H1 (cell line): ENCODE results near the gene VAMP3. TPM values are rescaled to one million over a fixed set of nuclear protein-coding genes. Genes with fewer than 3 reads are reported as not detected.

ENCODE experiments used
- CTCF ChIA-PET: fragments of 300-600 bp; sonication (Branson Sonifier 250); formaldehyde crosslinking; loops from one replicate; lab custom pipeline; 2021; ENCODE audit not compliant: partially characterized antibody; lab: Charles Lee
- POLR2A ChIA-PET: fragments of 300-600 bp; sonication (Branson Sonifier 250); formaldehyde crosslinking; loops from one replicate; lab custom pipeline; 2021; ENCODE audit warnings: inconsistent platforms; ENCODE audit not compliant: partially characterized antibody; lab: Charles Lee
- DNase-seq, 2 experiments: peaks; one replicate each; pipeline versions ENCODE4 v3.0.0 to v3.0.0-alpha.2; 2010 to 2022; ENCODE audit warnings: low spot score in 2 of 2, low read depth in 1 of 2, mixed read lengths in 1 of 2
- FAIRE-seq: peaks from 2 replicates; lab custom pipeline; 2011; peaks lifted over from hg19 to GRCh38; lab: Jason Lieb, UNC
- H2AFZ ChIP-seq: 2 replicates; pipeline ENCODE4 v1.8.1; 2012; ENCODE audit warnings: low read length, inconsistent platforms
- H2AK5ac ChIP-seq: 2 replicates; pipeline ENCODE4 v1.6.1; 2013; ENCODE audit warnings: low read depth, low read length
- H2BK120ac ChIP-seq: replicated peaks from 2 replicates; pipeline ENCODE3; 2013; ENCODE audit warnings: low read depth, low read length, inconsistent platforms
- H2BK12ac ChIP-seq: 2 replicates; pipeline ENCODE4 v1.6.1; 2013; ENCODE audit warnings: low read depth, low read length
- H2BK15ac ChIP-seq: 2 replicates; pipeline ENCODE4 v1.6.1; 2013; ENCODE audit warnings: low read length
- H2BK20ac ChIP-seq: 2 replicates; pipeline ENCODE4 v1.6.1; 2013; ENCODE audit warnings: low read length
- H2BK5ac ChIP-seq: 2 replicates; pipeline ENCODE4 v1.6.1; 2013; ENCODE audit warnings: low read depth, low read length
- H3K14ac ChIP-seq: 2 replicates; pipeline ENCODE4 v1.6.1; 2013; ENCODE audit warnings: inconsistent platforms; ENCODE audit not compliant: insufficient read length
- H3K18ac ChIP-seq: 2 replicates; pipeline ENCODE4 v1.6.1; 2013; ENCODE audit warnings: low read length; ENCODE audit errors: extremely low read depth
- H3K23ac ChIP-seq: 2 replicates; pipeline ENCODE4 v1.6.1; 2013; ENCODE audit warnings: inconsistent platforms; ENCODE audit not compliant: insufficient read length
- H3K23me2 ChIP-seq: 2 replicates; pipeline ENCODE4 v1.6.1; 2013; ENCODE audit warnings: low read depth, low read length
- H3K27ac ChIP-seq: 2 replicates; pipeline ENCODE4 v1.6.1; 2011; ENCODE audit warnings: low read depth, low read length, inconsistent platforms
- H3K27me3 ChIP-seq, 4 experiments: replicated peaks in 1 of 4; 1 replicate in 1 of 4; 2 replicates in 3 of 4; pipeline versions ENCODE4 v1.6.1 to v1.8.1; 2011 to 2013; ENCODE audit warnings: low read length in 3 of 4, mild to moderate bottlenecking in 3 of 4, inconsistent platforms in 2 of 4, mixed read lengths in 2 of 4, moderate library complexity in 1 of 4; ENCODE audit not compliant: control insufficient read depth in 3 of 4, insufficient read depth in 3 of 4; ENCODE audit errors: extremely low read depth in 1 of 4
- H3K36me3 ChIP-seq, 4 experiments: 2 replicates each; pipeline versions ENCODE4 v1.6.1 to v1.8.1; 2011 to 2013; ENCODE audit warnings: mild to moderate bottlenecking in 4 of 4, low read length in 3 of 4, moderate library complexity in 2 of 4, control low read depth in 1 of 4, inconsistent platforms in 1 of 4; ENCODE audit not compliant: insufficient read depth in 4 of 4, control insufficient read depth in 2 of 4
- H3K4ac ChIP-seq: replicated peaks from 2 replicates; pipeline ENCODE3; 2013; ENCODE audit warnings: low read length, low read depth, mixed read lengths, inconsistent platforms; ENCODE audit not compliant: insufficient read length
- H3K4me1 ChIP-seq, 4 experiments: replicated peaks in 1 of 4; 1 replicate in 1 of 4; 2 replicates in 3 of 4; pipeline versions ENCODE4 v1.6.1 to v1.8.1; 2011 to 2013; ENCODE audit warnings: low read length in 3 of 4, inconsistent platforms in 2 of 4, mixed read lengths in 1 of 4; ENCODE audit not compliant: insufficient read depth in 4 of 4, control insufficient read depth in 3 of 4
- H3K4me2 ChIP-seq, 2 experiments: 2 replicates each; pipeline versions ENCODE4 v1.6.1 to v1.8.1; 2011 to 2013; ENCODE audit warnings: low read depth in 2 of 2, low read length in 2 of 2, control low read depth in 1 of 2, inconsistent platforms in 1 of 2, mild to moderate bottlenecking in 1 of 2; ENCODE audit not compliant: insufficient read depth in 1 of 2
- H3K4me3 ChIP-seq, 4 experiments: fragments of 200-600, 300-600 bp in 1 of 4; sonication (generic), shearing (Covaris generic), sonication (Bioruptor Twin) in 1 of 4; 2 replicates each; pipeline versions ENCODE4 v1.5.1 to v1.8.1; 2011 to 2016; ENCODE audit warnings: low read length in 4 of 4, low read depth in 3 of 4, control low read depth in 2 of 4, inconsistent platforms in 2 of 4, mild to moderate bottlenecking in 2 of 4, mixed read lengths in 1 of 4, moderate library complexity in 1 of 4; ENCODE audit not compliant: insufficient read depth in 2 of 4; ENCODE audit errors: extremely low read depth in 1 of 4
- H3K56ac ChIP-seq: replicated peaks from 2 replicates; pipeline ENCODE3; 2013; ENCODE audit warnings: low read depth, mild to moderate bottlenecking, mixed read lengths, low read length, inconsistent platforms; ENCODE audit not compliant: insufficient read length
- H3K79me1 ChIP-seq: 2 replicates; pipeline ENCODE4 v1.6.1; 2013; ENCODE audit warnings: low read depth, low read length, control low read depth
- H3K79me2 ChIP-seq, 2 experiments: 2 replicates each; pipeline versions ENCODE4 v1.6.1 to v1.8.1; 2012 to 2013; ENCODE audit warnings: low read length in 2 of 2, mild to moderate bottlenecking in 2 of 2, inconsistent platforms in 1 of 2; ENCODE audit not compliant: insufficient read depth in 2 of 2, control insufficient read depth in 1 of 2
- H3K9ac ChIP-seq, 4 experiments: replicated peaks in 1 of 4; 1 replicate in 1 of 4; 2 replicates in 3 of 4; pipeline versions ENCODE4 v1.6.1 to v1.8.1; 2011 to 2013; ENCODE audit warnings: low read depth in 3 of 4, low read length in 3 of 4, control low read depth in 2 of 4, mild to moderate bottlenecking in 2 of 4, moderate library complexity in 2 of 4, inconsistent platforms in 1 of 4; ENCODE audit errors: extremely low read depth in 1 of 4
- H3K9me3 ChIP-seq, 2 experiments: 2 replicates each; pipeline versions ENCODE4 v1.6.1 to v1.8.1; 2012 to 2013; ENCODE audit warnings: mild to moderate bottlenecking in 2 of 2, moderate library complexity in 2 of 2, control low read depth in 1 of 2, inconsistent platforms in 1 of 2, low read depth in 1 of 2, low read length in 1 of 2, mixed read lengths in 1 of 2; ENCODE audit not compliant: insufficient read depth in 2 of 2
- H4K20me1 ChIP-seq, 2 experiments: replicated peaks in 1 of 2; 2 replicates each; pipeline versions ENCODE3 to v1.8.1; 2011 to 2013; ENCODE audit warnings: inconsistent platforms in 2 of 2, low read length in 2 of 2, mild to moderate bottlenecking in 1 of 2; ENCODE audit not compliant: insufficient read depth in 2 of 2, control insufficient read depth in 1 of 2
- H4K5ac ChIP-seq: 2 replicates; pipeline ENCODE4 v1.6.1; 2013; ENCODE audit warnings: low read length, low read depth, mixed read lengths, inconsistent platforms; ENCODE audit not compliant: insufficient read length
- H4K8ac ChIP-seq: 2 replicates; pipeline ENCODE4 v1.8.0; 2013; ENCODE audit warnings: mild to moderate bottlenecking, moderate library complexity, low read length, inconsistent platforms; ENCODE audit not compliant: insufficient read depth; ENCODE audit errors: extremely low read depth
- H4K91ac ChIP-seq: replicated peaks from 2 replicates; pipeline ENCODE3; 2013; ENCODE audit warnings: low read length, mixed read lengths, inconsistent platforms; ENCODE audit not compliant: insufficient read length
- BACH1 ChIP-seq: IDR thresholded peaks from 2 replicates; pipeline ENCODE4 v1.6.1; 2012; ENCODE audit warnings: low read length, improper control_type of control experiment
- KDM4A ChIP-seq: IDR thresholded peaks from one replicate; pipeline ENCODE4 v1.7.1; 2012; ENCODE audit warnings: low read depth, mild to moderate bottlenecking, moderate library complexity, low read length, inconsistent platforms; ENCODE audit not compliant: severe bottlenecking
- RAD21 ChIP-seq, 2 experiments: IDR thresholded peaks in 1 of 2; conservative IDR thresholded peaks in 1 of 2; 2 replicates each; pipeline ENCODE4 v1.6.1; 2011; ENCODE audit warnings: low read depth in 2 of 2, low read length in 2 of 2, improper control_type of control experiment in 1 of 2, inconsistent platforms in 1 of 2, mild to moderate bottlenecking in 1 of 2, moderate library complexity in 1 of 2
- TBP ChIP-seq: IDR thresholded peaks from 2 replicates; pipeline ENCODE4 v1.6.1; 2011; ENCODE audit warnings: low read depth, low read length, improper control_type of control experiment
- WGBS, 2 experiments: shearing (Covaris generic) in 1 of 2; methylation state at CpG; one replicate each; pipeline versions ENCODE4 v1.1.6 to v1.1.7; 2013 to 2015; ENCODE audit warnings: low lambda C conversion rate in 2 of 2, mixed read lengths in 2 of 2, inconsistent platforms in 1 of 2, low coverage in 1 of 2, missing lambda C conversion rate in 1 of 2; ENCODE audit not compliant: insufficient replicate concordance in 2 of 2, insufficient coverage in 1 of 2, insufficient read length in 1 of 2; ENCODE audit errors: extremely low coverage in 1 of 2, missing lambda C conversion rate in 1 of 2; 5-methylcytosine and 5-hydroxymethylcytosine counted together
- polyA plus RNA-seq, 7 experiments: library from polyadenylated mRNA; depleted of rRNA in 3 of 7; stranded (reverse) in 5 of 7; unstranded in 2 of 7; fragments of >200 nt in 5 of 7; fragments of 200-250 nt in 2 of 7; gene quantifications; 1 replicate in 5 of 7; 2 replicates in 1 of 7; 4 replicates in 1 of 7; pipeline versions ENCODE4 v1.2.1 to v1.2.3, GENCODE V29; 2011 to 2013; ENCODE audit warnings: missing spikeins in 2 of 7, mixed read lengths in 2 of 7
- total RNA-seq: library from RNA; stranded (reverse); fragmentation: NEBNext Ultra II Directional; extraction: Animal tissue kit (Norgen Biotek cat#: 25700); gene quantifications from 2 replicates; pipeline ENCODE4 v1.2.1, GENCODE V29; 2021
- TF ChIP-seq, protein P1 (sequence below): IDR thresholded peaks from 2 replicates; pipeline ENCODE4 v1.6.1; 2012; ENCODE audit warnings: low read length, inconsistent platforms
- TF ChIP-seq, protein P2 (sequence below), 3 experiments: IDR thresholded peaks; 1 replicate in 2 of 3; 2 replicates in 1 of 3; pipeline versions ENCODE4 v1.5.1 to v1.6.1; 2011; ENCODE audit warnings: low read length in 3 of 3, mild to moderate bottlenecking in 3 of 3, inconsistent platforms in 2 of 3, low read depth in 1 of 3, moderate library complexity in 1 of 3; ENCODE audit not compliant: insufficient read depth in 1 of 3; ENCODE audit errors: control extremely low read depth in 1 of 3

The VAMP3 gene
- total and polyA plus RNA-seq, 2 of the 8 experiments (the other 6 are each of a cell fraction or from before 2014, with no cell fraction given) = 27.9 to 36.7 TPM

DNA sequence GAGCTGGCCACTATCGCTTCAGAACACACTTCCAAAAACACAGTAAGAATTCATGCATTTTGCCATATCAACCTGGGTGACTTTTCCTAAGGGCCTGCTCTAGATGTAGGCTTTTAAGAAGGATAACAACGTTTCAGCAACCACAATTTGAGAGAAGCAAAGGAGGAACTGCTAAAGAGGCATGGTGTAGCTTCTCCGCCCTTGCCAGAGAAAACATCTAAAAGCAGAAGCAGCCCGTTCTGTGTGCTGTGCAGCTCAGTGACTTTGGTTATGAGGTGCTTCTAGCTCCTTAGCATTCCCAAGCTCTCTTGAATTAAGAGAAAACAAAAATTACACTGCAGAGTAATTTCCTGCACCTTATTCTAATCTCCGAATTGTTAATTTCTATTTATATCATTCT lies 15.7 kb downstream of the VAMP3 start:
- FAIRE-seq = no peak
- H3K36me3 ChIP-seq = peaks cover 3 to 56% (median 25%) of the 10 kb centered on the region in 4 experiments; a peak in 6 of 8 replicates

More for the DNA sequence above, 15.7 kb downstream of the VAMP3 start:
- Histone ChIP-seq H3K4me3 (no peak overlapping the region), H3K23me2 (peaks cover 2% of the 10 kb centered on the region; the same call in 1 of the 2 replicates), H3K79me2 (no peaks in the 10 kb centered on the region), H3K14ac (no peak overlapping the region), H3K4ac (no peak overlapping the region), H3K18ac (no peak overlapping the region), H3K9me3 (peaks cover 25 to 27% of the 10 kb centered on the region in 2 experiments), H4K91ac (no peak overlapping the region), H2BK12ac (no peak overlapping the region), H3K4me2 (no peak overlapping the region), H3K27ac (no peak overlapping the region), H3K23ac (no peak overlapping the region), H4K20me1 (peaks cover 0 to 2% of the 10 kb centered on the region in 2 experiments), H3K79me1 (no peaks in the 10 kb centered on the region), H3K56ac (no peak overlapping the region), H2AK5ac (no peak overlapping the region), H3K27me3 (peaks cover 0 to 8% (median 7%) of the 10 kb centered on the region in 4 experiments; a peak in 5 of 7 replicates), H4K8ac (no peak overlapping the region), H4K5ac (no peak overlapping the region), H2BK15ac (no peak overlapping the region), H3K4me1 (peaks cover 0 to 6% (median 0%) of the 10 kb centered on the region in 4 experiments; a peak in 2 of 7 replicates), H2BK5ac (no peak overlapping the region), H2BK20ac (no peak overlapping the region), H2AFZ (no peak overlapping the region), H2BK120ac (no peak overlapping the region), H3K9ac (no peak overlapping the region)
- TF ChIP-seq TBP = no peak
- no peak for TF ChIP-seq RAD21 (IDR thresholded peaks at IDR 0.05 in 1 of 2, conservative IDR thresholded peaks at IDR 0.05 in 1 of 2; ENCODE audit: low read depth in 2 of 2, low read length in 2 of 2)
- TF ChIP-seq, protein P1, sequence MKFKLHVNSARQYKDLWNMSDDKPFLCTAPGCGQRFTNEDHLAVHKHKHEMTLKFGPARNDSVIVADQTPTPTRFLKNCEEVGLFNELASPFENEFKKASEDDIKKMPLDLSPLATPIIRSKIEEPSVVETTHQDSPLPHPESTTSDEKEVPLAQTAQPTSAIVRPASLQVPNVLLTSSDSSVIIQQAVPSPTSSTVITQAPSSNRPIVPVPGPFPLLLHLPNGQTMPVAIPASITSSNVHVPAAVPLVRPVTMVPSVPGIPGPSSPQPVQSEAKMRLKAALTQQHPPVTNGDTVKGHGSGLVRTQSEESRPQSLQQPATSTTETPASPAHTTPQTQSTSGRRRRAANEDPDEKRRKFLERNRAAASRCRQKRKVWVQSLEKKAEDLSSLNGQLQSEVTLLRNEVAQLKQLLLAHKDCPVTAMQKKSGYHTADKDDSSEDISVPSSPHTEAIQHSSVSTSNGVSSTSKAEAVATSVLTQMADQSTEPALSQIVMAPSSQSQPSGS = no peak
- TF ChIP-seq, protein P2, sequence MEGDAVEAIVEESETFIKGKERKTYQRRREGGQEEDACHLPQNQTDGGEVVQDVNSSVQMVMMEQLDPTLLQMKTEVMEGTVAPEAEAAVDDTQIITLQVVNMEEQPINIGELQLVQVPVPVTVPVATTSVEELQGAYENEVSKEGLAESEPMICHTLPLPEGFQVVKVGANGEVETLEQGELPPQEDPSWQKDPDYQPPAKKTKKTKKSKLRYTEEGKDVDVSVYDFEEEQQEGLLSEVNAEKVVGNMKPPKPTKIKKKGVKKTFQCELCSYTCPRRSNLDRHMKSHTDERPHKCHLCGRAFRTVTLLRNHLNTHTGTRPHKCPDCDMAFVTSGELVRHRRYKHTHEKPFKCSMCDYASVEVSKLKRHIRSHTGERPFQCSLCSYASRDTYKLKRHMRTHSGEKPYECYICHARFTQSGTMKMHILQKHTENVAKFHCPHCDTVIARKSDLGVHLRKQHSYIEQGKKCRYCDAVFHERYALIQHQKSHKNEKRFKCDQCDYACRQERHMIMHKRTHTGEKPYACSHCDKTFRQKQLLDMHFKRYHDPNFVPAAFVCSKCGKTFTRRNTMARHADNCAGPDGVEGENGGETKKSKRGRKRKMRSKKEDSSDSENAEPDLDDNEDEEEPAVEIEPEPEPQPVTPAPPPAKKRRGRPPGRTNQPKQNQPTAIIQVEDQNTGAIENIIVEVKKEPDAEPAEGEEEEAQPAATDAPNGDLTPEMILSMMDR (IDR thresholded peaks at IDR 0.05; ENCODE audit: control extremely low read depth in 1 of 3, insufficient read depth in 1 of 3, low read depth in 1 of 3, low read length in 3 of 3) = no peak
- TF ChIP-seq BACH1 = no peak
- TF ChIP-seq KDM4A = no peak
- WGBS, 2 experiments = 94% methylated on average over 5 of the region's 5 CpGs; no CpG with 5 or more reads in 1 of the 2 experiments
- ChIA-PET CTCF (interaction anchor here (1.2 to 2.3 kb wide), 5 partner anchors 13 to 120 kb away, joined by 3 to 6 read pairs (median 5); no protein-coding TSS in a partner anchor), POLR2A (interaction anchor here (1.0 to 1.2 kb wide), 2 partner anchors 9 to 15 kb away, joined by 3 to 5 read pairs; partner anchors contain the start of gene VAMP3)
- DNase-seq = no peak
